Caco-2 (cell line): ENCODE measurements around the gene ALG1L2. TPM values are rescaled to one million over a fixed set of nuclear protein-coding genes. Genes with fewer than 3 reads are reported as not detected.
"Not testable (repeated sequence)": the region's sequence is repeated elsewhere in the genome, so short reads cannot be mapped to it uniquely, and the experiment has no call there.

Source experiments
- BruUV-seq: library from RNA; stranded (reverse); fragments of 400-500 nt; replicated peaks from 2 replicates; lab custom pipeline; 2021; lab: Mats Ljungman, UMichigan
- CTCF ChIA-PET: fragments of 300-600 bp; sonication (Branson Sonifier 250); formaldehyde crosslinking; loops from one replicate; lab custom pipeline; 2022; ENCODE audit warnings: antibody characterized with exemption; lab: Charles Lee
- POLR2A ChIA-PET: fragments of 300-600 bp; sonication (Branson Sonifier 250); formaldehyde crosslinking; loops from one replicate; lab custom pipeline; 2022; ENCODE audit warnings: antibody characterized with exemption; lab: Charles Lee
- DNase-seq, 2 experiments: peaks; one replicate each; pipeline versions ENCODE4 v3.0.0 to v3.0.0-alpha.2; 2020 to 2022
- H3K27me3 ChIP-seq: replicated peaks from 2 replicates; pipeline ENCODE4 v1.6.0; 2011; ENCODE audit warnings: low read length; ENCODE audit not compliant: control insufficient read depth, insufficient read depth
- H3K36me3 ChIP-seq: 2 replicates; pipeline ENCODE4 v1.5.1; 2011; ENCODE audit warnings: low read length; ENCODE audit not compliant: control insufficient read depth, insufficient read depth
- H3K4me1 ChIP-seq: fragments of 250-450 bp; sonication (Bioruptor Pico); 2 replicates; pipeline ENCODE4 v1.5.1; 2020; ENCODE audit warnings: mild to moderate bottlenecking
- H3K4me3 ChIP-seq: 2 replicates; pipeline ENCODE4 v1.5.1; 2011; ENCODE audit warnings: low read depth, mild to moderate bottlenecking, control low read depth, low read length
- H3K9me3 ChIP-seq: fragments of 250-450 bp; sonication (Bioruptor Pico); 2 replicates; pipeline ENCODE4 v1.5.1; 2020; ENCODE audit warnings: mild to moderate bottlenecking, moderate library complexity
- H3K27ac Mint-ChIP-seq: one replicate; pipeline ENCODE4 v1.8.0; 2022; ENCODE audit warnings: mixed read lengths; ENCODE audit not compliant: unreplicated experiment
- H3K27me3 Mint-ChIP-seq: one replicate; pipeline ENCODE4 v1.8.0; 2022; ENCODE audit warnings: mixed read lengths; ENCODE audit not compliant: insufficient read depth, unreplicated experiment
- H3K36me3 Mint-ChIP-seq: one replicate; pipeline ENCODE4 v1.8.0; 2022; ENCODE audit warnings: mild to moderate bottlenecking, mixed read lengths; ENCODE audit not compliant: insufficient read depth, unreplicated experiment
- H3K4me1 Mint-ChIP-seq: one replicate; pipeline ENCODE4 v1.8.0; 2022; ENCODE audit warnings: low read depth, mixed read lengths; ENCODE audit not compliant: unreplicated experiment
- H3K4me3 Mint-ChIP-seq: one replicate; pipeline ENCODE4 v1.8.0; 2022; ENCODE audit warnings: mild to moderate bottlenecking, moderate library complexity, mixed read lengths; ENCODE audit not compliant: unreplicated experiment
- H3K9me3 Mint-ChIP-seq: one replicate; pipeline ENCODE4 v1.8.0; 2022; ENCODE audit warnings: mixed read lengths; ENCODE audit not compliant: unreplicated experiment
- intact Hi-C: fragments of 100-400 bp; cut with micrococcal nuclease; formaldehyde crosslinking; loops from one replicate; pipeline ENCODE4 v1.10.0; 2022; ENCODE audit not compliant: unreplicated experiment
- total RNA-seq: library from RNA; stranded (reverse); gene quantifications from 2 replicates; pipeline ENCODE4 v1.2.3, GENCODE V29; 2022
- TF ChIP-seq, protein P1 (sequence below), 2 experiments: fragments of 200-600 bp in 1 of 2; IDR thresholded peaks; 1 replicate in 1 of 2; 2 replicates in 1 of 2; pipeline versions ENCODE4 v1.5.1 to v1.8.0; 2011 to 2022; ENCODE audit warnings: antibody characterized with exemption in 1 of 2, control low read depth in 1 of 2, inconsistent platforms in 1 of 2, low read depth in 1 of 2, low read length in 1 of 2, mild to moderate bottlenecking in 1 of 2, moderate library complexity in 1 of 2; ENCODE audit not compliant: insufficient read depth in 1 of 2, severe bottlenecking in 1 of 2, unreplicated experiment in 1 of 2

The ALG1L2 gene
- total RNA-seq, 1 experiment from 2014 or later = 1.6 TPM

DNA sequence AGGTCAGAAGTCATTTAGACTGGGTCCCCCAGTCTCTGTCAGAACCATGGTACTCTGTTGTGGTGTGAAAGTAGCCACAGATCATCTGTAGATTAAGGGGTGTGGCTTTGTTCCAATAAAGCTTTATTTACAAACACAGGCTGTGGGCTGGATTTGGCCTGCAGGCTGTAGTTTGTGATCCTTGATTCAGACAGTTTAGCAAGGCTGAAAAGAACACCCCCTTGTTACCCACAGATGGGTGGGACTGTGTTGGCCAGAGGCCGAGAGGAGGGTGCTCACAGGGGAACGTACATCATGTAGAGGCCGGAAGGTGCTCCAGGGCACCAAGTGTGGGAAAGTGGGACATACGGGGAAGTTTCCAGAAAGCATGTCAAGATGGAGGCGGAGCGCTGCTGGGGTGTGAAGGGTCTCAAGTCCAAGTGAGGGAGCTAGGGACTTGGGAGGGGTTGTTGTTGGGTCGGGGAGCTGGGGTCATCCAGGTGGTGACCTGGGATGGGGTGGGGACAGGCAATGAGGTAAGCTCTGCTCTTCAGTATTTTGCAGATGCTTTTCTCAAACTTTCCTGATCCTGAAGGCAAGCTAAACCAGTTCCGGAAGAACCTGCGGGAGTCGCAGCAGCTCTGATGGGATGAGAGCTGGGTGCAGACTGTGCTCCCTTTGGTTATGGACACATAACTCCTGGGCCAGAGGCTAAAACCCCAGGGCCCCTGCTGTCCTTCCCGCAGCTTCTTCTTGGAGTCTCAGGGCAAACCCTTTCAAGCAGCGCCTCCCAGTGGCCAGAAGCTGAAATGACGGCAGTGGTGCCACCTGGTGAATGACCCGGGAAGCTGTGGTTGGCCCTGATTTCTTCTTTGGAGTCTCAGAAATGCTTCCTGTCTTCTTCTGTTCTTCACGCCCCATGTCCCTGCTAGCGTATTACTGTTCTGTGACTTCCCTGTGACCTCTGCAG, 16.3 kb downstream of the ALG1L2 start:
- H3K4me3 Mint-ChIP-seq, H3K9me3 Mint-ChIP-seq, H3K4me1 Mint-ChIP-seq, H3K27me3 ChIP-seq, H3K9me3 ChIP-seq, H3K27me3 Mint-ChIP-seq, POLR2A ChIA-PET, H3K4me3 ChIP-seq, BruUV-seq, H3K4me1 ChIP-seq, H3K36me3 ChIP-seq, H3K36me3 Mint-ChIP-seq, H3K27ac Mint-ChIP-seq: not testable (repeated sequence)
- CTCF ChIA-PET = interaction anchor here (0.9 to 3.2 kb wide), 3 partner anchors 14 to 157 kb away, joined by 3 to 34 read pairs (median 4); no protein-coding TSS in a partner anchor
- intact Hi-C loops = loop anchor here (2.0 kb wide), 1 partner anchor 155 kb away; no protein-coding TSS in a partner anchor
- DNase-seq = peak; percentile 51 to 70
- TF ChIP-seq, protein P1, sequence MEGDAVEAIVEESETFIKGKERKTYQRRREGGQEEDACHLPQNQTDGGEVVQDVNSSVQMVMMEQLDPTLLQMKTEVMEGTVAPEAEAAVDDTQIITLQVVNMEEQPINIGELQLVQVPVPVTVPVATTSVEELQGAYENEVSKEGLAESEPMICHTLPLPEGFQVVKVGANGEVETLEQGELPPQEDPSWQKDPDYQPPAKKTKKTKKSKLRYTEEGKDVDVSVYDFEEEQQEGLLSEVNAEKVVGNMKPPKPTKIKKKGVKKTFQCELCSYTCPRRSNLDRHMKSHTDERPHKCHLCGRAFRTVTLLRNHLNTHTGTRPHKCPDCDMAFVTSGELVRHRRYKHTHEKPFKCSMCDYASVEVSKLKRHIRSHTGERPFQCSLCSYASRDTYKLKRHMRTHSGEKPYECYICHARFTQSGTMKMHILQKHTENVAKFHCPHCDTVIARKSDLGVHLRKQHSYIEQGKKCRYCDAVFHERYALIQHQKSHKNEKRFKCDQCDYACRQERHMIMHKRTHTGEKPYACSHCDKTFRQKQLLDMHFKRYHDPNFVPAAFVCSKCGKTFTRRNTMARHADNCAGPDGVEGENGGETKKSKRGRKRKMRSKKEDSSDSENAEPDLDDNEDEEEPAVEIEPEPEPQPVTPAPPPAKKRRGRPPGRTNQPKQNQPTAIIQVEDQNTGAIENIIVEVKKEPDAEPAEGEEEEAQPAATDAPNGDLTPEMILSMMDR (IDR thresholded peaks at IDR 0.05; ENCODE audit: insufficient read depth in 1 of 2, low read depth in 1 of 2, low read length in 1 of 2, severe bottlenecking in 1 of 2, unreplicated experiment in 1 of 2) = peak; percentile 28 to 66

DNA sequence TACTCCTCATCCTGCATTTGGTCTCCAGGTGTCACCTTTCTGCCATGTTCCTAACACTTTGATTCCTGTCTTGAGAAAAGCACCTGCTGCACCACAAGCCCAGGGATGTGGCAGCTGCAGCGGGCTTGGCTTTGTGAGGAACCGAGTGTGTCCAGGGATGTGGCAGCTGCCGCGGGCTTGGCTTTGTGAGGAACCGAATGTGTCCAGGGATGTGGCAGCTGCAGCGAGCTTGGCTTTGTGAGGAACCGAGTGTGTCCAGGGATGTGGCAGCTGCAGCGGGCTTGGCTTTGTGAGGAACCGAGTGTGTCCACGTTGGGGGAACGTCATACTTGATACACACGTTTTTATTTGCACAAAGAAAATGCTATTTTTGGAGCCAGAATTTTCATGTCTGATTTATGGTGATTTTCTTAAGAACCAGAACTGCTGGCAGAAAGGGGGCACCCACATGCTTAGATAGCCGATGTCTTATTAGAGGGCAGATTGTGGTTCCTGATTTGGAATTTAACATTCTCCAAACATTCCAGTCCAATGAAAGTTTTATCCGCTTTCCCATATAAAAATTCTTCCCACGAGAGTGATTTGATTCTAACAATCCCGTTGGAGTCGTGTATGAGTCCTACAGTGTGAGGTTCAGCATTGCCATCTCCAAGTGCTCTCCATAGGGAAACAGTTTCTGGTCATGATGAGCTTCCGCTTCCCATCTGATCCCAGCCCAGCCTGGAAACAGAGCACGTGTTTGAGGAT, 17.2 kb downstream of the ALG1L2 start:
- H3K9me3 Mint-ChIP-seq, H3K36me3 ChIP-seq, H3K27ac Mint-ChIP-seq, H3K9me3 ChIP-seq, H3K4me1 Mint-ChIP-seq, H3K4me3 ChIP-seq, H3K27me3 Mint-ChIP-seq, H3K4me3 Mint-ChIP-seq, DNase-seq, H3K4me1 ChIP-seq, H3K36me3 Mint-ChIP-seq, POLR2A ChIA-PET, H3K27me3 ChIP-seq, BruUV-seq: not testable (repeated sequence)
- intact Hi-C loops = loop anchor here (2.0 kb wide), 1 partner anchor 156 kb away; no protein-coding TSS in a partner anchor
- CTCF ChIA-PET = interaction anchor here (0.9 to 3.2 kb wide), 3 partner anchors 13 to 158 kb away, joined by 3 to 34 read pairs (median 4); no protein-coding TSS in a partner anchor

DNA sequence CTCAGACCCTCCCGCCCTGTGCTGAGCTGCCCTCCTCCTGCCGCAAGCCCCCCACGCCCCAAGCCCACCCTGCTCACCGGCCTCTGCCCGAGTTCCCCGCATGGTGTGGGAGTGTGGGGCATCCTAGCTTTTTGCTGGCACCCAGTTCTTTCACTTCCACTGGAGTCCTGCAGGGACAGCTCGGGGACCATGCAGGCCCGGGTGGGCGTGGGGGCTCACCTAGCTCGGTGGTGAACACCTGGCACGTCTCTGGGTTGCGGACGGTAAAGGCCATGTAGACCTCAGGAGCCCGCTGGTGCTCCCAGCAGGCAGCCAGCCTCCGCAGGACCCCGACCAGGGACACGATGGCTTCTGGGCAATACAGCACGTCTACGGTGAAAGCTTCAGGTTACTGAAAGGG, 20.9 kb downstream of the ALG1L2 start:
- H3K4me1 ChIP-seq, H3K27ac Mint-ChIP-seq, H3K4me3 Mint-ChIP-seq, H3K27me3 Mint-ChIP-seq, H3K27me3 ChIP-seq, H3K4me1 Mint-ChIP-seq, intact Hi-C loops, H3K36me3 ChIP-seq, H3K9me3 Mint-ChIP-seq, H3K4me3 ChIP-seq, H3K36me3 Mint-ChIP-seq, DNase-seq, H3K9me3 ChIP-seq, POLR2A ChIA-PET, BruUV-seq: not testable (repeated sequence)
- CTCF ChIA-PET = interaction anchor here (1.3 kb wide), 1 partner anchor 160 kb away, joined by 3 read pairs; no protein-coding TSS in a partner anchor

DNA sequence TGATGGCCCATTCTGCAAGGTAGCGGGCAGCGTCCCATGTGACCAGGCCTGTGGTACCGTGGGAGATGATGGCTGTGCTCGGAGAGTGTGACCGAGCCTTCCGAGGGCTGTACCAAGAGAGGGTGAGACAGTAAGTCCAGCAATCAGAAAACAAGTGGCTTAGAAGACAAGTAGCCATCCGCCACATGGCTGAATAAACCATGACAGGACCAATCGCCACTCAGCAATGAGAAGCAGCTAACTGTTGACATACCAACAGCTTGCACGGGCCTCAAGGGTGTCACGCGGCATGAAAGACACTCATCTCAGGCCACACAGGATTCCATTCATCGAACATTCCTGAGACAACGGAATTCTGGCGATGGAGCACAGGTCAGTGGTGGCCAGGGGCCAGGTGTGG, 22.6 kb downstream of the ALG1L2 start:
- peak; percentile 46 to 70 for DNase-seq
- H3K9me3 Mint-ChIP-seq, H3K4me1 ChIP-seq, H3K27me3 Mint-ChIP-seq, BruUV-seq, intact Hi-C loops, H3K4me3 Mint-ChIP-seq, H3K36me3 Mint-ChIP-seq, H3K36me3 ChIP-seq, H3K27me3 ChIP-seq, H3K4me3 ChIP-seq, POLR2A ChIA-PET, CTCF ChIA-PET, H3K4me1 Mint-ChIP-seq, H3K9me3 ChIP-seq: not testable (repeated sequence)
- peak overlapping the region; percentile 53 for H3K27ac Mint-ChIP-seq

DNA sequence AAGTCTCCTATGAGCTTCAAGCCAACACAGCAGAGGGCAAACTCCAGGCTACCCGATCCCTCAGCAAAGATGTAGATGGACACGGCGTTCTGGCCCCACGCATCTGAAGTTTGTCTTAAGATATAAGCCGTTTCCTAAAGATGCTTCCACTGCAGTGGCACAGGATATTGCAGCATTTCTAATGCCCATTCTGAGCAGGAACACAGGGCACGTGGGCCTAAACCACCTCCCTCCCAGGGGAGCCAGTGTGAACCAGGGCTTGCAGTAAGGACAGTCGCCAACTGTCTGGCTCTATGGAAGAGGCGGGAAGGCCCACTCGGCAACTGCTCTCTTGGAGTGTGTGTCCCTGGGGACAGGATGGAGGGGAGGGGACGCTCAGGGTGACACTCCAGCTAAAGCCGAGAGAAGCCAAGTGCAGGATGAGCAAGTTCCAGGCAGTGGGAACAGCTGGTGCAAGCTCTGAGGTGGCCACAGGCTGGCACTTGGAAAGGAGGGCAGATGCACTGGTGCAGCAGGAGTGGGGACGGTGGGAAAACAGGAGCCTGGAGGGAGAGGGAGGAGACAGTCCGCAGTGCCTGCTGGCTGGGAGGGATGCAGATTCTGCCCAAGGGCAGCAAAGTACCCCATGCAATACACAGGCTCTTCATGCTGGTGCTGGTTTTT, 25.8 kb downstream of the ALG1L2 start:
- H3K4me3 Mint-ChIP-seq, H3K27me3 Mint-ChIP-seq, BruUV-seq, H3K36me3 Mint-ChIP-seq, intact Hi-C loops, H3K9me3 Mint-ChIP-seq, H3K27me3 ChIP-seq, POLR2A ChIA-PET, H3K36me3 ChIP-seq, H3K9me3 ChIP-seq, H3K27ac Mint-ChIP-seq, CTCF ChIA-PET, H3K4me3 ChIP-seq, H3K4me1 ChIP-seq, DNase-seq: not testable (repeated sequence)
- H3K4me1 Mint-ChIP-seq = peaks cover 12% of the 10 kb centered on the region
